HG02981 (cell line): Measurements from ENCODE around the gene HLA-A.
"Not testable (repeated sequence)": the region's sequence is repeated elsewhere in the genome, so short reads cannot be mapped to it uniquely, and the experiment has no call there.

Experiments
- ATAC-seq: cut with Tn5 transposase; IDR thresholded peaks from one replicate; pipeline ENCODE4 v1.9.1; 2021; ENCODE audit warnings: mild to moderate bottlenecking, moderate library complexity; ENCODE audit not compliant: unreplicated experiment

Gene HLA-A

GRCh38 chr6:29942275-29943052 lies at the start of gene HLA-A:
TSS of gene HLA-A (plus strand) at chr6:29942532. CDS start at chr6:29942554, 22 bp downstream.
- ATAC-seq = peak; percentile 89

GRCh38 chr6:29892696-29893095 lies 49.6 kb upstream of the HLA-A start:
- no peak for ATAC-seq

DNA sequence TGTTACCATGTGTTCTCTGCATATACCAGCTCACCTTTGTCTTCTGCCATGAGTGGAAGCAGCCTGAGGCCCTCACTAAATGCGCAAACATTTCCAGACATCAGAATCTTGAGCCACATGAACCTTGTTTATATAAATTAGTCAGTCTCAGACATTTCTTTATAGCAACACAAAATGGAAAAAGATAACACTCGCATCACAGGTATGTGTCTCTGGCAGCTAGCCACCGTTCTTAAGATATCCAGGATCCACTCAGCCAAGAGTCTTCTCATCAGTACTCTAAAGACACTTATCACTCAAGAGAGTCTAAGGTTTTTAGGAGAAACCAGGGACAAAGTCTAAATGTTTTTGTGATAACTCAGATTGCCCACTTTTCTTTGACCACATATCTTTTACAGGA lies 43.1 kb upstream of the HLA-A start:
- ATAC-seq = no peak

DNA sequence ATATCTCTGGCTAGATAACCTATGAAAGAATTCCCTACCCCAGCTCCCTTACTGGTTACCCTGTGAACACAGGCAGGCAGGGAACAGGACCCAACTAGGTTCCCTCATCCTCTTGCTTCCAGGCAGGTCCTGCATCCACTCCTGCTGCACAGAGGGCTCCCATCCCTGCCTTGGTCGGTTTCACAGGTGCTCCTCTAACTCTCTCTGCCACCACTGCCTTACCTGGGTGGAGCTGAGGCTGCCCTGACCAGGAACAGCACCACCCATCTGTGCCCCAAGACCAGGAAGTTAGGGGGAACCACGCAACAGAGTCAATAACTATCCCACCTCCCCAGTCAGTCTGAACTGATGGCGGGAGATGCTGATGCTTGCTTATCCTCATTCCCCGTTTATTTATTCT lies 37.0 kb upstream of the HLA-A start:
- no peak for ATAC-seq

DNA sequence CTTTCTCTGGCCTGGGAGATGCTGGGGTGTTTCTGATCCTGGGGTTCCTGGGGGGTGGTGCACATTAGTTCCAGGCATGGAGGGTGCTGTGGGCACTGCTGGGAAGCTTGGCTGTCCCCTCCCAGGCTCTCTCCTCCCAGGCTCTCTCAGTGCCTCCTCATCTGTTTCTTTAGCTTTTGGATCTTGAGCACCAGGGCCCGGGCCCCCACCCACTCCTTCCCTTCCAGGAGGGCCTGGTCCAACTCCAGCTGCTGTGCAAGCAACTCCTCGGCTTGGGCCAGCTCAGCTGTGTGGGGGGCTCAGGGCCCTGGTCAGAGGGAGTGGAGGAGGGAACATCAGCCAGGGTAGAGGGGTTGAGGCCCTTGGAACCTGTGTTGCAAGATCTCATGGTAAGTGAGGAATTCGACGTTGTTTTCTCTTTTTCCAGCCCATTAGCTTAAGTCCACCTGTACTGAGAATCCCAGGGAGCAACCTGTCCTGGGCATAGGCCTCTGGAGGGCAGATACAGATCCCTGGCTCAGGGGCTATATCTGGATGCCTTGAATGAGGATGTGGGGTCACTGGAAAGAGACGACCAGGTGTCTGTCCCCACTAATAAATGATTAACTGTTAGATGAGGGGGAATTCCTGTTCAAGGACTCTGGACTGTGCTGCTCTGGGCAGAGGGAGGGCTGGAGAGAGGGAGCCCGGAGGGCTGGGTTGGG lies 34.5 kb upstream of the HLA-A start:
- ATAC-seq = no peak

GRCh38 chr6:29908341-29908662 lies 34.0 kb upstream of the HLA-A start:
- ATAC-seq = no peak

- ATAC-seq = no peak
These were observed 33.6 kb upstream of the HLA-A start for GRCh38 chr6:29908710-29909109.

- no peak for ATAC-seq
These were observed 32.3 kb upstream of the HLA-A start for GRCh38 chr6:29909985-29910384.

DNA sequence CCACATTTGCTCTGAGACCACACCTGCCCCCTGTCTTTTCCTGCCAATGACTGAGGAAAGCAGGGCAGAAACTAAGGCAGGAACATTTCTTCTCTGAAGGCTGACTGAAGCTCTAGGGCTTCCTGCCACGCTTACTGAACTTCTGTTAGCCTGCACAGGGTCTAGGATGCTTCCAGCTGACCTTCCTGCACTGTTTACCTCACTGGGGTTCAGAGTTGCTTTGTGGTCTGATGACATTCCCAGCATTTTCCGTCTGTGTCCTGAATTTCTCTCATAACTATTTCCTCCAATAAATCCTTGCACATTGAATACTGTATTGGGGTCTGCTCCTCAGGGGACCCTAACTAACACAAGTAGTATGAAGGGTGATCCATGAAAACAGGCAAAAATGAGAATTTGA lies 29.5 kb upstream of the HLA-A start:
- no peak for ATAC-seq

DNA sequence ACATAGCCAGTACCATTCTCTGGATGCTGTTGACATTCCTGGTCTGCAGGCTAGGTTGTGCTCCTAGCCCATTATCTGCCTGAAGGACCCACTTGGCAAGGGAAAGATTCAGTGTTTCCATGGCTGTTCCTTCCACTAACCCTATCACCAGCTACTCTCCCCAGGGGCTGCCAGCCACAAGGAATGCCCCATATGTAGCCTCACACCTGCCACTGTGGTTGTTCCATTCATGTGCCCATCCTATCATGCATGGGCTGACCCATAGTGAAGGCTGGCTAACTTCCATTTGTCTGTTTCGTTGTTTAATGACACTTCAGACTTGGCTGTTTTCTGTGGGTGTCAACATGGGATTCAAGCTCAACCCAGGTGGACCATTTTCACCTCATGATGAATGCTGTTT lies 25.6 kb upstream of the HLA-A start:
- no peak for ATAC-seq

- ATAC-seq = no peak
These were observed 24.5 kb upstream of the HLA-A start for GRCh38 chr6:29917857-29918256.

DNA sequence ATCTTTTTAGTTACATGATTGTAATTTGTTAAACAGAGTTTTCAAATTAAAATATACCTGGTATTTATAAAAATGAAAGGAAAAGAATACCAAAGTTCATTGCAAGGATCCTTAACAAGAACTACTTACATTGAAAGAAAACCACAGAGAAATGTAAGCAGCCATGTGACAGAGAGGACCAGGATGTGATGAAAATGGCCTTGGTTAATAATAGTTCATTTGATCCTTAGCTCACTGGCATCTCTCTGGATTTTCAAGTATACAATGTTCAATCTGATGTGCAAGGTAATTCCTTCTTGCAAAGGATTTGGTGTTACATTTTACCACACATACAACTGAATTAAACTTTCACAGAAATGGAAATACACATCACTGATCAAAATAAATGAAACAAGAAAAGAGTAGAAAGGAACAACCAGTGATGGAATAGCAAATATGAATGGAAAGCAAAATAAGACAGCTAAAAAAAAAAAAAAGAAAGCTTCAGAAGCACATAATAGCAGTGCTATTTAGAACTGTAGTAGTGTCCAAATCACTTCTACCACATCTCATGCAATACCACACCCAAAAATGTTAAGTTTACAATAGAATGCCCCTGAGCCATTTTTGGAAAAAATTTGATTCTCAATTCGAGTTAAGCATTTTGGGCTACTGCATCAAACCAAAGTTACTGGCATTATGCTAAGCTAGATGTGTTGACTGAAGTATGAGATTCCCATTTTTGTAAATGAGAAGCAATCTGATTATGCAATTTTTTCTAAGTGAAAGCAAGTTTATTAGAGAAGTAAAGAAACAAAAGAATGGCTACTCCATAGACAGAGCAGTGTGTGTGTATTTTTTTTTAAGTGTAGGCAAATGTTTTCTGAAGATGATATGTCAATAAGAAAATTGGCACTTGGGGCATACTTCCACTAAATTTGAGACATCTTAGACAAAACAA lies 22.6 kb upstream of the HLA-A start:
- no peak for ATAC-seq

GRCh38 chr6:29924287-29924686 lies 18.0 kb upstream of the HLA-A start:
- no peak for ATAC-seq

DNA sequence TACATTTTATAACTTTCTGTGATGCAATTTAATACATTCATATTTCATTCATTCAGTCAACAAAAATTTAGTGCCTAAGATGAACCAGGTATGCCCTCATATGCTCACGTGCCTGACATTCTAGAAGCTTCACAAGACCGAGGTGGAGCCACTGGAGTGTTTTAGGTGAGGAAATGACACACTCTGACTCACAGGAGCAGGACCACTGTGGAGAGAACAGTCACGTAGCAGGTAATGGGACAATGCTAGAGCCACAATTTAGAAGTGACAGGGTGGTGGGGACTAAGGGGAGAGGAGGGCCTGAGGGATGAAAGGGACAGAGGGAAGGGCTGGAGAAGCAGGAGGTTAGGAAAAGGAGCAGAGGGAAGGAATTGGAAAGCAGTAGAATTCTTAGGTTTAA lies 17.6 kb upstream of the HLA-A start:
- no peak for ATAC-seq

- ATAC-seq = no peak
These were observed 17.0 kb upstream of the HLA-A start for GRCh38 chr6:29925321-29925720.

GRCh38 chr6:29925727-29926412 lies 16.5 kb upstream of the HLA-A start:
- no peak for ATAC-seq

- ATAC-seq = peak; percentile 73
These were observed 15.7 kb upstream of the HLA-A start for GRCh38 chr6:29926413-29927274.

DNA sequence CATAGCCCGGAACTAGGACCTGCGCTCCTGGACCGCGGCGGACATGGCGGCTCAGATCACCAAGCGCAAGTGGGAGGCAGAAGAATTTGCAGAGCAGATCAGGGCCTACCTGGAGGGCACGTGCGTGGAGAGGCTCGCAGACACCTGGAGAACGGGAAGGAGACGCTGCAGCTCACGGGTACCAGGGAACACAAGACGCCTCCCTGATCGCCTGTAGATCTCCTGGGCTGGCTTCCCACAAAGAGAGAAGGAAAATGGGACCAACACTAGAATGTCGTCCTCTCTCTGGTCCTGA lies 15.1 kb upstream of the HLA-A start:
- no peak for ATAC-seq

DNA sequence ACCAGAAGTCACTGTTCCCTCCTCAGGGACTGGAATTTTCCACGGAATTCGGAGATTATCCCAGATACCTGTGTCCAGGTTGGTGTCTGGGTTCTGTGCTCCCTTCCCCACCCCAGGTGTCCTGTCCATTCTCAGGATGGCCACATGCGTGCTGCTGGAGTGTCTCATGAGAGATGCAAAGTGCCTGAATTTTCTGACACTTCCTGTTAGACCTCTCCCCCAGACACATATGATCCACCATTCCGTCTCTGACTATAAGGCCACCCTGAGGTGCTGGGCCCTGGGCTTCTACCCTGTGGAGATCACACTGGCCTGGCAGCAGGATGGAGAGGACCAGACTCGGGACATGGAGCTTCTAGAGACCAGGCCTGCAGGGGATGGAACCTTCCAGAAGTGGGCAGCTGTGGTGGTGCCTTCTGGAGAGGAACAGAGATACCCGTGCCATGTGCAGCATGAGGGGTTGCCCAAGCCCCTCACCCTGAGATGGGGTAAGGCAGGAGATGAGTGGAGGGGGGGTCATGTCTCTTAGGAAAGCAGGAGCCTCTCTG lies 14.4 kb upstream of the HLA-A start:
- ATAC-seq = no peak

- not testable (repeated sequence) for ATAC-seq
These were observed 12.3 kb upstream of the HLA-A start for GRCh38 chr6:29930047-29930446.
